ENCODE data around the gene SERHL2. TPM values are rescaled to one million over a fixed set of nuclear protein-coding genes. Genes with fewer than 3 reads are reported as not detected.

Gene SERHL2
- total RNA-seq, 1 experiment from 2014 or later, result 1.0 TPM

- no peak overlapping the region for H3K27ac Mint-ChIP-seq
- no peak overlapping the region for H2BK120ac ChIP-seq (ENCODE audit: low read depth, low read length, poor library complexity, severe bottlenecking)
- peaks cover 44% of the 10 kb centered on the region for H3K27me3 Mint-ChIP-seq (ENCODE audit: low read depth)
- H3K4me2 ChIP-seq (ENCODE audit: insufficient read depth, insufficient read length, low read length), result no peak overlapping the region
- H3K4me1 Mint-ChIP-seq, result peaks cover 10 to 17% of the 10 kb centered on the region in 2 experiments
- peaks cover 0 to 6% of the 10 kb centered on the region in 2 experiments; a peak in 2 of 5 replicates for H3K9me3 Mint-ChIP-seq
- no peak overlapping the region for H3K23ac ChIP-seq (ENCODE audit: insufficient read length, low read depth, low read length)
- peaks cover 4 to 9% (median 4%) of the 10 kb centered on the region in 3 experiments for H3K36me3 Mint-ChIP-seq (ENCODE audit: insufficient read depth in 1 of 3, low read depth in 3 of 3)
- no peak overlapping the region for H3K4me3 Mint-ChIP-seq
- H3T11ph ChIP-seq (ENCODE audit: low read length), result no peak overlapping the region
- no peak overlapping the region for H3K18ac ChIP-seq (ENCODE audit: insufficient read length, low read depth, low read length)
- no peak overlapping the region for H4K5ac ChIP-seq (ENCODE audit: insufficient read length, low read depth, low read length)
- no peak for DNase-seq
- no peak overlapping the region for H3K9ac ChIP-seq (ENCODE audit: extremely low read depth, insufficient read length, low read length)
- H3K79me2 ChIP-seq (ENCODE audit: insufficient read depth, low read length), result no peaks in the 10 kb centered on the region; the same call in 1 of the 2 replicates
- H3K4ac ChIP-seq (ENCODE audit: low read depth, low read length), result no peak overlapping the region
- H2BK12ac ChIP-seq (ENCODE audit: insufficient read length, low read depth, low read length), result no peak overlapping the region
- H2BK5ac ChIP-seq (ENCODE audit: insufficient read length, low read length), result no peak overlapping the region
- TF ChIP-seq CTCF (conservative IDR thresholded peaks at IDR 0.05), result no peak
- H2AFZ ChIP-seq (ENCODE audit: low read length), result no peak overlapping the region
- H3K56ac ChIP-seq (ENCODE audit: insufficient read length, low read depth, low read length), result no peak overlapping the region
- 0 out of 2 replicates have a peak, but pooled peaks cover 2% of the 10 kb centered on the region for H3K27me3 ChIP-seq (ENCODE audit: insufficient read depth, low read length)
- H3K79me1 ChIP-seq (ENCODE audit: insufficient read depth, low read depth, low read length, poor library complexity, severe bottlenecking), result no peaks in the 10 kb centered on the region
- no peak overlapping the region for H2BK20ac ChIP-seq (ENCODE audit: low read depth, low read length, poor library complexity, severe bottlenecking)
- H3K23me2 ChIP-seq (ENCODE audit: insufficient read length, low read depth, low read length, poor library complexity, severe bottlenecking), result no peaks in the 10 kb centered on the region
- H2BK15ac ChIP-seq (ENCODE audit: low read depth, low read length), result no peak overlapping the region
- no peaks in the 10 kb centered on the region for H3K9me3 ChIP-seq (ENCODE audit: control insufficient read depth, low read depth, low read length)
- no peaks in the 10 kb centered on the region for H3K4me1 ChIP-seq (ENCODE audit: insufficient read depth, low read length)
- H4K8ac ChIP-seq (replicated peaks; ENCODE audit: insufficient read length, low read depth, low read length), result no peak overlapping the region
- H4K91ac ChIP-seq (ENCODE audit: insufficient read length, low read depth, low read length), result no peak overlapping the region
- WGBS (ENCODE audit: extremely low coverage, insufficient read length, low lambda C conversion rate), result no CpG with 5 or more reads among the region's 15 CpGs
- no peak overlapping the region for H3K14ac ChIP-seq (ENCODE audit: insufficient read depth, low read length)
- H2AK5ac ChIP-seq (ENCODE audit: insufficient read length, low read length), result no peak overlapping the region
- no peaks in the 10 kb centered on the region for H4K20me1 ChIP-seq (ENCODE audit: control insufficient read depth, insufficient read depth, insufficient read length)
- H3K27ac ChIP-seq (ENCODE audit: insufficient read length, low read depth, low read length), result no peak overlapping the region
Measured at GRCh38 chr22:42522546-42522945, 31.2 kb upstream of the SERHL2 start.
